NT2/D1 (cell line): Measurements from ENCODE around the gene PLEKHJ1.

ENCODE experiments used
- SUZ12 ChIP-seq: IDR thresholded peaks from 2 replicates; pipeline ENCODE4 v1.6.1; 2011; ENCODE audit not compliant: insufficient read length, insufficient read depth; ENCODE audit errors: extremely low read depth
- YY1 ChIP-seq: IDR thresholded peaks from 2 replicates; pipeline ENCODE4 v1.6.1; 2011; ENCODE audit not compliant: insufficient read length, insufficient read depth
- ZNF274 ChIP-seq: IDR thresholded peaks from 2 replicates; pipeline ENCODE4 v1.6.1; 2011; ENCODE audit warnings: mild to moderate bottlenecking, low read depth, low read length

GRCh38 chr19:2236064-2236313, 140 bp downstream of the PLEKHJ1 start:
- TF ChIP-seq ZNF274 (no peak), YY1 (no peak), SUZ12 (no peak)
